ENCODE results near the gene ABLIM1.

DNA sequence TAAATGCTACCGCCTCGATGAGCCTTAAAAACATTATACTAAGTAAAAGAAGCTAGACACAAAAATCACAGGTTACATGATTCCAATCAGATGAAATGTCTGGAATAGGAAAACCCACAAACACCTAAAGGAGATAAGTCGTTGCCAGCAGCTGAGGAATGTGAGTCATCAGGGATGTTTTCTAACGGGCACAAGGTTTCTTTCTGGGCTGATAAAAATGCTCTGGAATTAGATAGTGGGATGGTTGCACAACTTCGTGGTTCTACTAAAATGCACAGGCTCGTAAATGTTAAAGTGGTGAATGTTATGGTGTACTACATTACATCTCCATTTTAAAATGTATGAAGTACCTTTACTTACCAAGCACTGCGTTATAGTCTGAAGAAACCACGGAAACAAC lies 9.7 kb downstream of the ABLIM1 start:
- TF ChIP-seq EP300 (IDR thresholded peaks at IDR 0.05) (no peak), POLR2A (IDR thresholded peaks at IDR 0.05) (no peak)
- TF ChIP-seq, protein P1, sequence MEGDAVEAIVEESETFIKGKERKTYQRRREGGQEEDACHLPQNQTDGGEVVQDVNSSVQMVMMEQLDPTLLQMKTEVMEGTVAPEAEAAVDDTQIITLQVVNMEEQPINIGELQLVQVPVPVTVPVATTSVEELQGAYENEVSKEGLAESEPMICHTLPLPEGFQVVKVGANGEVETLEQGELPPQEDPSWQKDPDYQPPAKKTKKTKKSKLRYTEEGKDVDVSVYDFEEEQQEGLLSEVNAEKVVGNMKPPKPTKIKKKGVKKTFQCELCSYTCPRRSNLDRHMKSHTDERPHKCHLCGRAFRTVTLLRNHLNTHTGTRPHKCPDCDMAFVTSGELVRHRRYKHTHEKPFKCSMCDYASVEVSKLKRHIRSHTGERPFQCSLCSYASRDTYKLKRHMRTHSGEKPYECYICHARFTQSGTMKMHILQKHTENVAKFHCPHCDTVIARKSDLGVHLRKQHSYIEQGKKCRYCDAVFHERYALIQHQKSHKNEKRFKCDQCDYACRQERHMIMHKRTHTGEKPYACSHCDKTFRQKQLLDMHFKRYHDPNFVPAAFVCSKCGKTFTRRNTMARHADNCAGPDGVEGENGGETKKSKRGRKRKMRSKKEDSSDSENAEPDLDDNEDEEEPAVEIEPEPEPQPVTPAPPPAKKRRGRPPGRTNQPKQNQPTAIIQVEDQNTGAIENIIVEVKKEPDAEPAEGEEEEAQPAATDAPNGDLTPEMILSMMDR (IDR thresholded peaks at IDR 0.05) = no peak
